Hindlimb muscle (tissue), 1 donor: ENCODE measurements around the gene KCNQ1. TPM values are rescaled to one million over a fixed set of nuclear protein-coding genes. Genes with fewer than 3 reads are reported as not detected.

Experiments used
- DNase-seq: peaks from one replicate; pipeline ENCODE4 v3.0.0-alpha.2; 2013
- polyA plus RNA-seq: library from polyadenylated mRNA; unstranded; fragments of 120-200 nt; gene quantifications from one replicate; pipeline ENCODE4 v1.2.1, GENCODE V29; 2013; ENCODE audit not compliant: insufficient read length

The KCNQ1 gene
- polyA plus RNA-seq, 1 donor: 2.9 TPM

DNA sequence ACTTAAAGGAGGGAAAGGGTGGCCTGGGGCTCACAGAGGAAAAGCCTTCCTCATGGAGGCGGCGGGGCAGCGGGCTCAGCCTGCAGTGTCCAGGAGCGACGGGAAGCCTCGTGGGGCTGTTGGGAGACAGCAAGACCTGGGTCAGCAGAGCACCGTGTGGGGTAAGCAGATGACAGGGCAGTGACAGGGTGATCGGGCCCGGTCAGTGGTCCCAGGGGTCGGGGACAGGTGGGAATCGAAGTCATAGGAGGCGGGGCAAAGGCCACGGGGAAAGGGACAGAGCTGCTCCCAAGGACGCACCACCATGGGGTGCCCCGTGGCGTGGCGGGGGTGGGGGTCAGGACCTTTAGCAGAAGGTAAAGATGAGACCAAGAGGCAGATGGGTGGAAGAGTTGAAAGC is 390.9 kb downstream of the KCNQ1 start:
- no peak for DNase-seq

DNA sequence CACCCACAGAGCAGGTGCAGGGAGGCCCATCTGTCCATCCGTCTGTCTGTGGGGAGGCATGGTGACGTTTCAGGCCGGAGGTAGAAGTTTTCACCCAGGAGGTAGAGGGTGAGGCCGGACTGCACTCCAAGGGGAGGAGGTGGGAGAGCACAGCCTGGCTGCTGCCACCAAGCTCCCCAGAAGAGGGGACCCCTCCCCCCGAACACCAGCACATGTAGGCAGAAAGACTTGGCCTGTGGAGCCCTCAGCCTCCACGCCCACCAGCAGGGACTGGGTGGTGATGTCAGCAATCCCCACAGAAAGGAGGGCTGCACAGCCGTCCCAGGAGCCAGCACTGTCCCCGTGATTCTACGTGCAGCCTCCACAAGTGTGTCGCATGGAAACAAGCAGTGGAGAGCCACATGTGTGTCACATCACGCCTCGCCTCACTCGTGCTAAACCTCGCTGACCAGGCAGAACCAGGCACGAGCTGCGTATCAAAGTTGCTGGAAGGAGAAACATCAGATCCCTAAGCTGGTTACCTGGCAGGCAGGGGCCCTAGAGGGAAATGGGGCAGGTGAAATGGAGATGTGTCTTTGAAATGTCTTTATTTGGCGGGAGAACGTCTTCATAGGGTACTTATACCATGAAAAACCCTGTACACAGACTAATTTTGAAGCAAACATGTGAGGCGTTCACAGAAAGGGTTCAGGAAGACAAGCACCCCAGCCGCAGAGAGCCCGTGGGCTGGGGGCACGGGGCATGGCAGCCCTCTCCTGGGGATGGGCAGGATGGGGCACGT is 391.7 kb downstream of the KCNQ1 start:
- DNase-seq: no peak

DNA sequence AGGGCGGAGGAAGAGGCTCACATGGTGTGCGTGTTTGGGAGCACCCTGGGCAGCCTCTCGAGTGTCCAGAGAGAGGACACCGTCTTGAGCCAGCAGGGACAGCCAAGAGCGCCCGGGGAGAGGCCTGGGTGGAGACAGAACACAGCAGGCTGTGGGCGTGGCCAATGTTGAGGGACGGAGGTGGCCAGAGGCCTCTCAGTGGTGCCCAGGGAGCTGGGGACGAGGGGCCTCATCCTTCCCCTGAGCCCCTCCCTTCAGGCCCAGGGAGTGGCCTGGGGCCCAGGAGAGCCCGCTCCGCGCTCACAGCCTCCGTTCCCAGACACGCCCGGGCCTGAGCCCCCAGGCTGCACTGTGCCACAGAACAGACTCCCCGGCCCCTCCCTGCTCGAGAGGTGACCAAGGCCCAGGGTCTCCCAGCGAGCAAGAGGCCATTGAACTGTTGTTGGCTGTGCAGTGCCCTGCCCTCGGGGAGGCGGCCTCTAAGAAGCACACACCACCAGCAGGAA is 392.3 kb downstream of the KCNQ1 start:
- DNase-seq: peak; percentile 45

DNA sequence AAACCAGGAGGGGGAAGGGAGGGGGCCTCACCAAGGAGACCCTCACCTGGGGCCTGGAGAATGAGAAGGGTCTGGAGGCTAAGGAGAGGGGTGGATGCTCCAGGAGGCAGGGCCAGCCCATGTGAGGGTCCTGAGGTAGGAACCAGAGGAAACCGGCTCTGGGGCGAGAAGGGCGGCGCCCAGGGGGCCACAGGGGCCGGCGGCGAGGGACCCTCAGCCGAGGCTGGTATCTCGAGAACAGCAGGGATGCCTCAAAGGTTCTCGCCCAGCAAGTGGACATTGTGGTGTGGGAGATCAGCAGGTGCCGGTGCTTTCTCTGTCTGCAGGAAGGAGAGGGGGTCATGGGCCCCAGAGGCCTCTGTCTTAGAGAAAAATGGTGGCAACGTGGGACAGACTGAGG is 392.8 kb downstream of the KCNQ1 start:
- DNase-seq: no peak

DNA sequence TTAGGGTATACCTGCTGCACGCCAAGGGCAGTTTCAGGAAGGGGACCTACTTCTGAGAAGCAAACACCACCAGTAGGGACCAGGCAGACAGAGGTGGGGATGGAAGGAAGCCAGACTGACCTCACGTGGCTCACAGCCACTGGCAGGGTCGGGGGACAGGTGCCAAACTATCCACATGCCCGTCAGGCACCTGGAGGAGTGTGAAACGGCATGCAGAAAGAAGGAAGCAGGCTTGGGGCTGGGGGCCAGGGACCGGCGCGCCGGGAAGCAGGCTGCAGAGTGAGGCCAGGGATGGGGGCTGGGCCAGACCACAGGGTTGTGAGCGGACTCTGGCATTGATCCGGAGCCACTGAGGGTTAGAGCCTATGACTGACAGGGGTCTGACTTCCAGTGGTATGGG is 393.3 kb downstream of the KCNQ1 start:
- no peak for DNase-seq

DNA sequence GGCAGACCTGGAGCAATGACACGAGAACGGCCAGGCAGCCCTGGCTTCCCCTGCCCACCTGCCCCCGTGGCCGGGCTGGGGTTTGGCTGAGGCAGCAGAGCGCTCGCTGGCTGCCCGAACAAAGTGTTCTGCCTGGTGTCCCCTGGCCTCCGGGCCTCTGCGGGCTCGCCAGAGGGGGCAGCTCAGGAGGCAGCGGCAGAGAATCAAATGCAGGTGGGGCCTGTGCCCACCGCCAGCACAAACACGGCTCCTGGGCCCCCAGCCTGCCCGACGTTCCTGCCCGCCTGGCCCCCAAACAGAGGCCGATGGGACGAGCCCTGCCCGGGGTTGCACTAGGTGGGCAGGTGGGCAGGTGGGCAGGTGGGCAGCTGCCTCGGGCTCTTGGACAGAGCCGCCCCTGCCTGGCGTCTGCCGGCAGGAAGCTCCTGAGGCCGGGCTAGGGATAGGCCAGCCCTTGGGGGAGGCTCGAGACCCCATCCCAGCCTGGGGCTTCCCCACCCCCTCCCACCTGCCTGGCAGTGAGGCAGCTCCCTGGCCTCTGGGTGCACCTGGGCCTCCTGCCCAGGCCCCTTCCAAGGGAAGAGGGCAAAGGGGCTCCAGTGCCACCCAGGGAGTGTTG is 394.0 kb downstream of the KCNQ1 start:
- no peak for DNase-seq

DNA sequence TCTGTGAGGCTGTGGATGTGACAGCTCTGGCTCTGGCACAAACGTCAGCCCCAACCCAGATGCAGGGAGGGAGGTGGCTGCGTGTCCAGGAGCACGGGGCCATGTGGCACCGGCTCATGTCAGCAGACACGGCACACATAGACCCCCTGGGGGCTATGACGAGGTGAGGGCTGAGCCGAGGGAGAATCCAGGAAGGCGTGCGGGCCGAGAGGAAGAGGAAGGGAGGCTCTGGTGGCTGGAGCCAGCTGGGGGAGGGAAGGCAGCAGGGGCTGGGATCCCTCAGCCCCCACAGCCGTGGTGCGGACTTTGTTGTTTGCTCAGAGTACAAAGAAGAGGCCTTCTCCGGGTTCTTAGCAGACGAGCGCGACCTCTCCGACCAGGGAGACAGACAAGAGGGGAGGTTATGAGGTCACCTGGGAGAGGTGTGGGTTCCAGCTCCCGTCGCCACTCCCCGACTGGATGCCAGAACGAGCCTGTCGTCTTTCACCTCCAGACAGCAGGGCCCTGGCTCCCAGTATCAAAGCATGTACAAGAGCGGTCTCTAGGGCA is 394.7 kb downstream of the KCNQ1 start:
- no peak for DNase-seq

DNA sequence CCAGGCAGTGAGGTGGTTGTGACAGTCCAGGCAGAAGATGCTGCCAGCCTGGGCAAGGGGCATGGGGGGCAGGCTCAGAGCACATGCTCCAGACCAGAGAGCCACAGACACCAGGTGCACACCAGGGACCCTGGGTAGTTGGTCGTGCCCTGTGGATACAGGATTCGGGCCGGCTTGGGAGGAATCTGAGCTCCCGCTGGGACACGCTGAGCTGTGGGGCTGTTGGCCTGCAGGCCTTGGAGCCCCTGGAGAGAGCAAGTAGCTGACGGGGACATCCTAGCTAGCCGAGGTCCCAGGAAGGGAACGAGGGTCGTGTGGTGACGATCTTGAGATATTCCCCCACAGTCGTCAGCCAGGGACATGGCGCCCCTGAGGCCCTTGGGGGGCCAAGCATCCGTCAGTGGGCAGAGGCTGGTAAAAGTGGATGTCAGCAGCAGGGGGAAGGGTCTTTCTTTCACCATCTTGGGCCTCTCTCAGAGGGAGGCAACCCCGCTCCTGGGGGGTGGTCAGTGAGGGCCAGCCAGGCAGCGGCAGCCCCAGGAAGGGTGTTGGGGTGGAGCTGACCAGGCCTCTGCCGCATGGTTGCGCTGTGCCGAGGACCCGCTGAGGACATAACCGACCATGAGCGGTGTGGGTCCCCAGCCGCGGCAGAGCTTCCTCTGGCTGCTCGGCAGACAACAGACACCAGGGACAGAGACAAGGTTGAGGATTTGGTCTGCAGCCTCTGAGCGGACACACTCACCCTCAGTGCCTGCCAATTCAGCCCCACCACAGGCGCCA is 396.8 kb downstream of the KCNQ1 start:
- no peak for DNase-seq

DNA sequence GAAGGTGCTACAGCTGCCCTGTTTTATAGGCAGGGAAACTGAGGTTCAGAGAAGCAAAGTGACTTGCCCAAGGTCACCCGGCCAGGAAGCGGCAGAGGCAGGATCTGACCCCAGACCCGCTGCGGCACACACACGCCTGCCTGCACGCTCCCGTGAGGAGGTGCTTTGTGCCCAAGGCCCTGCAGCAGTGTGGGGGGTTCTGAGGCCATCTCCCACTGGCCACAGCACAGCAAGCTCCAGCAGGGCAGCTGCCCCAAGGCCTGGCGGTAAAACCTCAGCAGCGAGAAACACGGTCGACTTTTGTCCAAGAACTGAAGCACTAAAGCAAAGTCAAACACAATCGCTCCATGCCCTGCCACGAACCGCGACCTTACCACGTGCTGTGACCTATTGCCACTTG is 398.1 kb downstream of the KCNQ1 start:
- no peak for DNase-seq

DNA sequence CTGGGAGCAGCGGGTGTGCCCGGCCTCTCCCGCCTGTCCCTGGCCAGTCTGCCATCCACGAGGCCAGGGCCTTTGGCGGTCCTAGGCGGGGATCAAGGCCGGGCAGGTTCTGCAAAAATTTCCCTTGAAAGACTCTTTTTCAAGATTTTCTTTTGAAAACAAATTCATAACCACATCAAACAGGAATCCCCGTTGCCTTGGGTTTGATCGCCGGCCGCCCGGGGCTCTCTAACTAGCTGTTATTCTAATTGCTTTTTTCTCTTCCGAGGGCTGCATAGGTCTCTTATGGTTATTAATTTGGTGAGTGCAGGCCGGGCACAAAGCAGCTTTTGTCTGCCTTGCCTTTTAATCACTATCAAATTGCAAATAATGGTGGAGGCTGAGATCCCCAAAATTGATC is 398.7 kb downstream of the KCNQ1 start:
- DNase-seq: no peak

DNA sequence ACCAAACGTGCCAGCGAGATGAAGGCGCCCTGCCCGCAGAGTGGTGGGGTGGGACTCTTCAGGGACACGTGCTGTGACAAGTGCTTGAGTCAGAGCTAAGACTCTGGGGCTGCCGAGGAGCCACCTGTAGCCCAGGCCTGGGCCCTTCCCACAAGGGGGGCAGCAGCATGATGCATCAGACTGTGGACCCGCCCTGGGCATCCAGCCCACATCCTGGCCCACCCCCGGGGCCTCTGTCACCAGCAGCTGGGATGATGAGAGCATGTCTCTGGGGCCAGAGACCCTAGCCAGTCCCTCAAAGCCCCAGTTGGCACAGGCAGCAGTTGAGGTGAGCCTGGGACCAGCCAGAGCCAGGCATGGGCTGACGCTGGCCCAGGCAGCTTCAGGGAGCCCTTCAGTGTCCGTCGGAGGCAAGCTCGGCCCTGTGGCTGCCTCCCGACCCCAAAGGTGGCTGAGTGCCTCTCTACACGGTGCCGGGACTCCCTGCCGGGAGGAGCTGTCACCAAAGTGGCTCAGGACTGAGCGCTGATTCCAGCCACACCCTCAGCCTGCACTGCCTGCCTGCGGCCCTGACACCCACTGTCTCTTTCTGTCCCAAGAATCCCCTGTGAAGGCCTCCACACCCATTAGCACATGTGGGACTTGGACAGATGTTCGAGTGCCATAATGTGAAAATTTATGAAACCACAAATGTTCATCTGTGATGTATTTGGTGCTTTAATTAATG is 399.5 kb downstream of the KCNQ1 start:
- no peak for DNase-seq

DNA sequence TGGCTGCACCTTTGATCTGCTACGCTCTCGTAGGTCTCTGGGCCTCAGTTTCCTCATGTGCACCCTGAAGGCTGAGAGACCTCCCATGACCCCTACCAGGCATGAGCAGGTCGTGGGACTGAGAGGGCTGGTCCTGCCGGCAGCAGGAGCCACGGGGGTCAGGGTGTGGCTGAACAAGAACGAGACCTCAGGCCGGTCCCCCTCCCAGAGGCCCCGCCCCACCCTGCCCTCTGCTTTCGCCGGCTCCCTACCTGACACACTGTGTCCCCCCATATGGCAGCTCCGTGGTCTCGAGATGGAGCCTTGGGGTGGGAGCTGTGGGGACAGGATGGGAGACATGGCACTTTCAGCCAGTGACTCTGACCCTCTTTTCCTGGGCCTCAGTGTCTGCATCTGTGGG is 400.2 kb downstream of the KCNQ1 start:
- DNase-seq: no peak

DNA sequence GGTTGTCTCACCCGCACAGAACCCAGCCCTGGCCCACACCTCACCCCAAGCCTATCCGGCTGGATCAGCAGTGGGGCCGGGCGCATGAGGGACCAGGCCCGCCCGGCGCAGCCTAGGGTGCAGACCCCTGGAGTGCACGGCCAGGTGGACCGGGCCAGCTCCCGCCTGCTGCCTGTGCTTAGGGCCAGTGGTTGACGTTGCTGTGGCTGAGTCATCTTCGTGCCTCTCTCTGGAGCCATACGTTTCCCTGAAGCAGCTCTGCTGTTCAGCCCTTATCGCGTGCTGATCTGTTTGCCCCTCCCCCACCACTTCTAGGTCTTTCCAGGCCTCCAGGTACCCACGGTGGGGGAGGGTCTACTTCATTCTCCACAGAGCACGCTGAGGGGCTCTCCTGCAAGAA is 401.2 kb downstream of the KCNQ1 start:
- no peak for DNase-seq

DNA sequence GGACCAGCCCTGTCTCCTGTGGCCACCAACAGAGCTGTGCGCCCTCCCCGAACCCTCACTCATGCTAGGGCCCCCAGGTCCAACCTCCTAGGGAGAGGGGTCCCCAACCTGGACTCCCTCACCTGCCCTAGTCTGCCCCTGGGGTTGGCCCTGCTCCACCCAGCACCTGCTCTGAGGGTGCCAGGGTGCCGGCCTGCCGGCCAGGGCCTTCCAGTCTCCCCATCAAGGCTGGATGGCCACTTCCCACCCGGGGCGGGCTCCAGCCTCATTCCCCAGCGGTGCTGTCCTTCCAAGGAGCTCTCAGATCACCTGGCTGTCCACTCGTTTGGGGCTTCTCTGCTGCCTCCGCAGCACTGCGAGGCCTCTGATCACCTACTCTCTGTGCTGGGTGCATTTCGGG is 401.7 kb downstream of the KCNQ1 start:
- no peak for DNase-seq

DNA sequence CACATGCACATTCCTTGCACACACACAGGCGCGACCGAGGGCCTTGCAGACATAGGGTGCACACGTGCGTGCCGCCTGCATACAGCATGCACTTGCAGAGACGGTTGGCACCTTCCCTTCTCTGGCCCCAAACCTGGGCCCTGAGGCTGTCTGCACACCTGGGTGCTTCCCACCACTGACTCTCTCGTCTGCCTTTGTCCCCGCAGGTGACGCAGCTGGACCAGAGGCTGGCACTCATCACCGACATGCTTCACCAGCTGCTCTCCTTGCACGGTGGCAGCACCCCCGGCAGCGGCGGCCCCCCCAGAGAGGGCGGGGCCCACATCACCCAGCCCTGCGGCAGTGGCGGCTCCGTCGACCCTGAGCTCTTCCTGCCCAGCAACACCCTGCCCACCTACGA is 402.8 kb downstream of the KCNQ1 start:
- no peak for DNase-seq

DNA sequence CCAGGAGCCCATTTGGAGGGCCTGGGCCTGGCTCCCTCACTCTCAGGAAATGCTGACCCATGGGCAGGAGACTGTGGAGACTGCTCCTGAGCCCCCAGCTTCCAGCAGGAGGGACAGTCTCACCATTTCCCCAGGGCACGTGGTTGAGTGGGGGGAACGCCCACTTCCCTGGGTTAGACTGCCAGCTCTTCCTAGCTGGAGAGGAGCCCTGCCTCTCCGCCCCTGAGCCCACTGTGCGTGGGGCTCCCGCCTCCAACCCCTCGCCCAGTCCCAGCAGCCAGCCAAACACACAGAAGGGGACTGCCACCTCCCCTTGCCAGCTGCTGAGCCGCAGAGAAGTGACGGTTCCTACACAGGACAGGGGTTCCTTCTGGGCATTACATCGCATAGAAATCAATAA is 403.7 kb downstream of the KCNQ1 start:
- DNase-seq: no peak

DNA sequence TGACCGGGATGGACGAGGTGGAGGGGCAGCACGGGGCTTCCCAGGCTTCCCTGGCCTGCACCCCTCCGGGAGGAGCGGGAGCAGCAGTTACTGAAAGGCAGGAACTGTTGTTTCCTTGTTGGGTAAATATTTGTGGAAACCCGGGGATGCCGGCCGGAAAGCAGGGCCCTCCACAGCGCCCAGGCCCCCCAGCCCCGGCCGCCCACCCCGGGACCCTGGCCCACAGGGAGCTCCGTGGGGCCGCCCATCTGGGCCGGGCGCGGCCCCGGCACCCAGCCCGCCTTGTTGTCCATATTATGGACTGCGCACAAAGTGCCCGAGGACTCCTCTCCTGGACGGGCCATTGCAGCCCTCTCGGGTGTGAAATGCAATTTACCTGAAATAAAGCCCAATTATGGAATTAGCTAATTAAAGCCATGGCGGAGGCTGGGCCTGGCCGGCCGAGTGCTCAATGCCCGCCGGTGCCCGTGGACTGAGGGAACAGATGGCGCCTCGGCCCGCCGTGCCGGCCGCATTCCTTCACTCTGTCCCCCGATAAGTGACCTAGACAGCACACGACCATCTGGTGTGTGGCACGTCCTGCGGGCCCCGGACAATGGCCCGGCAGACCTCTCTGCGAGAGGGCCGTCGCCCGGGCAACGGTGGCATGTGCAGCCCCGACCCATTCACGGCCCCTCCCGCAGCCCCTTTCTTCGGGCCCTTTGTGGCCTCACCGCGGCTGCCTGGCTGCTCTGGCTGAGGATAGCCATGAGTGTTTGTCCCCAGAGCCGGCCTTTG is 405.4 kb downstream of the KCNQ1 start:
- DNase-seq: no peak

DNA sequence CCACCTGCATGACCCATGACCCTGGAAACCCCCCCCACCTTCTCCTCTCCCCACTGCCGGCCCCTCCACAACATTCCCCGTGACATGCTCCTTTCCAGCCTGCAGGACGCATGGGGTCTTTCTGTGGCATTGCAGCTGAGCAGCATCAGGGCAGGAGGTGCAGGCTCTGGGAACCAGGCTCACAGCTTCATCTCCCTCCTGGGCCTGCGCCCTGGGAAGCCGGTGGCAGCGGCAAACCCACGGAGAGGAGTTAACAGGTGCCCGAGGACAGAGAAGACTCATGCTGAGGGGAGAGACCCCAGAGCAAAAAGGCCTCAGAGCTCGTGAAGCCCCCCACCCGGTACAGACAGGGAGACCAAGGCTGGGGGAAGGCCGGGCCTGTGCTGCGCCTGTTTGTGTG is 408.6 kb downstream of the KCNQ1 start:
- no peak for DNase-seq

DNA sequence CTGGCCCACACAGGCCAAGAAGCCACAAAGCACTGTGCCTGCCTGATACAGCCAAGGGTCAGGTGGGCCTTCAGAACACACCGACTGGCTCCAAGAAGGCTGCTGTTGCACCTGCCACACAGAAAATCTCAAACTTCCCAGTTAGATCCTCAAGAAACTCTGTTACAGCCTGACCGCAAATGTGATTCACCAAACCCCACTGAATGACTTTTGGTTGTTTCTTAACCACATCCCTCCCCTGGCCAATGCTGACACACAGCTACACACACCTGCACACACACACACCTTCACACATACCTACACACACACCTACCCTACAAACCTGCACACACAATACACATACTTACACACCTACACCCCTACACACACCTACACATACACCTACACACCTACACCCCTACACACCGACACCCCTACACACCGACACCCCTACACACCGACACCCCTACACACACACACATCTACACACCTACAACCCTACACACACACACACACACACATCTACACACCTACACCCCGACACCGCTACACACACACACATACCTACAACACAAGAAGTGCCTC is 409.3 kb downstream of the KCNQ1 start:
- DNase-seq: no peak

DNA sequence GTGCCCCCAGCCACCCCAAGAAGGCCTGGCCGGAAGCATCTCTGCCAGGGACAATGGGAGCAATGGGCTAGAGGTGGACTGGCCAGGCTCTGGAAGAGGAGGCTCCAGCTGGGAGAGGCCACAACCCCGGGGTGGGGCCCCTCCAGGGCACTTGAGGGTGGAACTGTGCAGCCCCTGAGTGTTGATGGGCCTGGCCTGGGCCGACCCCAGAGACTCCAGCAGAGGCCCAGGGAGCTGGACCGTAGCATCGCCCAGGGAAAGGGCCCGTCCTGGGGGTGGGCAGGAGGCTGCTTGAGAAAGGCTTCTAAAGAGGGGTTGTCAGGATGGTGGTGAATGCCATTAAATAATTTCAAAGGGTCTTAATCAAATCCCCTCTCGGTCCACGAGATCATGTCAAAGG is 410.4 kb downstream of the KCNQ1 start:
- DNase-seq: no peak

DNA sequence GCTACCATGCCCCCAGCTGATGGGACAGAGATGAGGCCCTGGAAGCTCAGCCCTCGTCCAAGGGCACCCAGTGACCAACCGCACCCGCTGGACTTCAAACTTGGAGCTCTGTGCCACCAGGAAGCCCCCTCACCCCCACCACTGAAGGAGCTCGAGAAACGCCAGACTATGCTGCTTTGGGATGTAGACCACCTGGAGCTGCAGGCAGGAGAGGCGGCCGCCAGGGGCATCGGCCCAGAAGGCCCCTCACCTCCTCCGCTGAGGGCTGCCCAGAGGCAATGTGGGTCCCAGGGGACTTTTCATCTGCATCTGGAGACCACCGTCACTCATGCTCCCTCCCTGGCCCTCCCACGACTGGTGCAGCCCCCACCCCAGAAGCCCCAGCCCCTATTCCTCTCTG is 412.5 kb downstream of the KCNQ1 start:
- no peak for DNase-seq
